ENCODE data around the gene HADHA. TPM values are rescaled to one million over a fixed set of nuclear protein-coding genes. Genes with fewer than 3 reads are reported as not detected.
A peak's percentile ranks its signal among the peaks of the same experiment; 100 is the strongest.

HADHA gene
- total and polyA plus RNA-seq, 2 experiments from 2014 or later, result 154 to 223 TPM

DNA sequence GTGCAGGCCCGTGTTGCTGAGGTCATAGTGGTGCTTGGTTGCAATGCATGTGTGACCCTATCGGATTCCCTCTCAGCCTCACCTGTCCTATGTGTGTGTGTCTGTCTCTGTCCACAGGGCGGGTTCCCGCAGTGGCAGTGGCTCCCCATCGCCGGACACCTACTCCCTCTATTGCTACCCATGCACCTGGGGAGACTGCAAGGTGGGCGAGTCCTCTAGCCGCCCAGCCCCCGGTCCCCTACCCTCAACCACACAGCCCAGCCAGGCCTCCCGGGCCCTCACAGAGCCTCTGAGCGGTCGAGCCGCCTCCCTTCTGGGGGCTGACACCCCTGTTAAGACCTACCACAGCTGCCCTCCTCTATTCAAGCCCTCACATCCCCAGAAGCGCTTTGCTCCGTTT is 57.3 kb downstream of the HADHA start:
- no peaks in the 10 kb centered on the region for H3K36me3 ChIP-seq
- no peaks in the 10 kb centered on the region for H3K4me1 ChIP-seq (ENCODE audit: low read depth)
- H3K27me3 ChIP-seq, result peaks cover 26% of the 10 kb centered on the region
- no peaks in the 10 kb centered on the region for H3K9me3 ChIP-seq (ENCODE audit: low read depth)
- no peak for DNase-seq (ENCODE audit: low read depth in 1 of 2, low spot score in 1 of 2)
- no peak overlapping the region for H3K4me3 ChIP-seq
- TF ChIP-seq, protein P1, sequence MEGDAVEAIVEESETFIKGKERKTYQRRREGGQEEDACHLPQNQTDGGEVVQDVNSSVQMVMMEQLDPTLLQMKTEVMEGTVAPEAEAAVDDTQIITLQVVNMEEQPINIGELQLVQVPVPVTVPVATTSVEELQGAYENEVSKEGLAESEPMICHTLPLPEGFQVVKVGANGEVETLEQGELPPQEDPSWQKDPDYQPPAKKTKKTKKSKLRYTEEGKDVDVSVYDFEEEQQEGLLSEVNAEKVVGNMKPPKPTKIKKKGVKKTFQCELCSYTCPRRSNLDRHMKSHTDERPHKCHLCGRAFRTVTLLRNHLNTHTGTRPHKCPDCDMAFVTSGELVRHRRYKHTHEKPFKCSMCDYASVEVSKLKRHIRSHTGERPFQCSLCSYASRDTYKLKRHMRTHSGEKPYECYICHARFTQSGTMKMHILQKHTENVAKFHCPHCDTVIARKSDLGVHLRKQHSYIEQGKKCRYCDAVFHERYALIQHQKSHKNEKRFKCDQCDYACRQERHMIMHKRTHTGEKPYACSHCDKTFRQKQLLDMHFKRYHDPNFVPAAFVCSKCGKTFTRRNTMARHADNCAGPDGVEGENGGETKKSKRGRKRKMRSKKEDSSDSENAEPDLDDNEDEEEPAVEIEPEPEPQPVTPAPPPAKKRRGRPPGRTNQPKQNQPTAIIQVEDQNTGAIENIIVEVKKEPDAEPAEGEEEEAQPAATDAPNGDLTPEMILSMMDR (IDR thresholded peaks at IDR 0.05; ENCODE audit: low read depth, low read length), result no peak
- no peak overlapping the region for H3K27ac ChIP-seq

- Histone ChIP-seq H3K9me3 (ENCODE audit: low read depth) (no peaks in the 10 kb centered on the region), H3K27me3 (peaks cover 30% of the 10 kb centered on the region), H3K36me3 (no peaks in the 10 kb centered on the region), H3K4me3 (no peak overlapping the region), H3K4me1 (ENCODE audit: low read depth) (no peaks in the 10 kb centered on the region), H3K27ac (no peak overlapping the region)
- TF ChIP-seq, protein P1 (IDR thresholded peaks at IDR 0.05; ENCODE audit: low read depth, low read length), result no peak
- no peak for DNase-seq (ENCODE audit: low read depth in 1 of 2, low spot score in 1 of 2)
These were observed 58.3 kb downstream of the HADHA start for GRCh38 chr2:26185954-26186770.

DNA sequence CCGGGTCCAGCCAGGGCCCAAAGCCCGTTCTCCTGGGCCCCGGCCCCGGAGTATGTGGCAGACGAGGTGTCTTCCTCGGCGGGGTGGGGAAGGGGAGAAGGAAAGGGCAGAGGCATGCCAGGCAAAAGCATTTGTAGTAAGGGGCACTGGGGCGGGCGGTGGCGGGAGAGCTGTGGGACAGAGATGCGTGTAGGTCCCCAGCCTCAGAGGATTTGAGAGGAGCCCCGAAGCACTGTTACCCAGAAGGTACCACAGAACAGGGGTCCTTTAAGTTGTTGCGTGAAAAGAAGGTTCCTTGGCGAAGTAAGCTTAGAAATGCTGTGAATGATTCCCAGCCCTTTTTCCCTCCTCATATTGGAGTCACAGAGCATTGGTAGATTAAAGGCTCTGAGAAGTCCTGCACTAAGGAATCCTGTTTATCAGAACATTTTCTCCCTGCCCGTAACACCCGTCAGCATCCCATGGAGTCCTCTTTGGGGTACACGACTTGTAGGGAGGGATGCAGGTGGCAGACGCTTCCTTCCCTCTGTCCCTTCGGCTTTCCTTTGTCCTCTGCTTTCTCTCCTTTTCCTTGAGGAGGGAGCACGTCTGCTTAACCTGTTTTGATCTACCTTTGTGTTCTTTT is 59.0 kb downstream of the HADHA start:
- H3K36me3 ChIP-seq, result no peaks in the 10 kb centered on the region
- TF ChIP-seq, protein P1 (IDR thresholded peaks at IDR 0.05; ENCODE audit: low read depth, low read length), result no peak
- DNase-seq (ENCODE audit: low read depth in 1 of 2, low spot score in 1 of 2), result peak in 1 of 2 donors; percentile 8
- no peaks in the 10 kb centered on the region for H3K4me1 ChIP-seq (ENCODE audit: low read depth)
- H3K27ac ChIP-seq, result no peak overlapping the region
- no peak overlapping the region for H3K4me3 ChIP-seq
- peaks cover 33% of the 10 kb centered on the region for H3K27me3 ChIP-seq
- H3K9me3 ChIP-seq (ENCODE audit: low read depth), result no peaks in the 10 kb centered on the region

GRCh38 chr2:26184555-26185303 is 59.7 kb downstream of the HADHA start:
- no peaks in the 10 kb centered on the region for H3K36me3 ChIP-seq
- peaks cover 39% of the 10 kb centered on the region for H3K27me3 ChIP-seq
- H3K27ac ChIP-seq, result no peak overlapping the region
- H3K9me3 ChIP-seq (ENCODE audit: low read depth), result no peaks in the 10 kb centered on the region
- no peaks in the 10 kb centered on the region for H3K4me1 ChIP-seq (ENCODE audit: low read depth)
- H3K4me3 ChIP-seq, result peak overlapping the region; percentile 19
- peak; percentile 80 to 91 for DNase-seq (ENCODE audit: low read depth in 1 of 2, low spot score in 1 of 2)
- TF ChIP-seq, protein P1 (IDR thresholded peaks at IDR 0.05; ENCODE audit: low read depth, low read length), result peak; percentile 52

- TF ChIP-seq, protein P1 (IDR thresholded peaks at IDR 0.05; ENCODE audit: low read depth, low read length), result no peak
- Histone ChIP-seq H3K27ac (no peak overlapping the region), H3K36me3 (no peaks in the 10 kb centered on the region), H3K27me3 (peaks cover 45% of the 10 kb centered on the region), H3K4me3 (no peak overlapping the region), H3K4me1 (ENCODE audit: low read depth) (no peaks in the 10 kb centered on the region), H3K9me3 (ENCODE audit: low read depth) (no peaks in the 10 kb centered on the region)
- no peak for DNase-seq (ENCODE audit: low read depth in 1 of 2, low spot score in 1 of 2)
These were observed 60.3 kb downstream of the HADHA start for GRCh38 chr2:26184121-26184520.
